Measurements from ENCODE around the gene CDC14B.
"Not testable (repeated sequence)": the region's sequence is repeated elsewhere in the genome, so short reads cannot be mapped to it uniquely, and the experiment has no call there.

CDC14B gene

DNA sequence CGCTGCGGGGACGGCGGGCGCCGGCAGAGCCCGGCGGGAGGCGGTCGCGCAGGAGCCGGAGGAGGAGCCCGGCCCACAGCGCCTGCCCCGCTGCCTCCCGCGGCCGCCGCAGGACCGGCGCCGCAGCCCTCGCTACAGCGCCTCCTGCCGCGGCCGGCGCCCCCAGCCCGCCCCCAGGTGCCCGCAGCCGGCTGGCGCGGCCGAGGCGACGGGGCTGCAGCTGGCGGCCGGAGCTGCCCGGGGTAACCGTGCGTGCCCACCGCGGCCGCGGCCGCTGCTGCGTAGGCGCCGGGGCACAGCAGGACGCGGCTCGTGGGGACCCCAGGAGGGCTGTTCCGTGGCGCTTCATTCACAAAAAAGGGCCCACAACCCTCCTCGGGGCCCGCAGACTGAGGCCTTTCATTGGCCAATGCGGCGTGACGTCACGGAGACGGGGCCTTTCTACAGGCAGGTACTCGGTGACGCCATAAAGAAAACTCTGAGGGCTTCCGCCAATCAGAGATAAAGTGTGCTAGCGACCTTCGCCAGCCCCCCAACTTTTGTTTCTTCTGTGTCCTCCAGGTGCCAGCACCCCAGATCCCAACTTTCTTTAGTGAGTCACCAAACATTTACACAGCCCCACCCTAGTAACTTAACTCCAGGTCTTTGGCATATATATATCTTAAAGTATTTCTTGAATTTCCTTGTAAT is at the start of gene CDC14B:
CDC14B (minus strand) TSS at position 353 of the 690 bp plus-strand sequence. CDS start 465 bp downstream, outside the sequence.
- peak; percentile 90 for DNase-seq (ENCODE audit: low spot score)

- DNase-seq (ENCODE audit: low spot score) = no peak
Measured at GRCh38 chr9:96668868-96669534, 49.4 kb upstream of the CDC14B start.

DNA sequence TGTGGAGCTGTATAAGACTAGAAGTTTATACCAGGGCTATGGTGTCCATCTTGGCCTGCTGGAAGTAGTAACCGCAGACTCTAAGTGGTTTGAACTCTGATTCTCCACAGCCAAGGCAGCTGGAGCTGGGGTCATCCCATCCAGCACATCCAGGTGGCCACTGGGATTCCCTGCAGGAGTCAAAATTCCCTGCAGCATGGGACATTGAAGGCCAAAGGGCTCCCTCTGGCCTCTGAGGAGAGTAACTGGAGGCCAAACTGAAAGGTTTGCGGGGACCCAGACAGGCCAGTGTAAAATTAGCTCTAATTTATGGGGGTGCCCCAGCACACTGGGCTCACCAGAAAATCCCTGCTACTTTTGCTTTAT is 47.7 kb upstream of the CDC14B start:
- no peak for DNase-seq (ENCODE audit: low spot score)

GRCh38 chr9:96666653-96667362 is 47.2 kb upstream of the CDC14B start:
- DNase-seq (ENCODE audit: low spot score) = peak; percentile 74

DNA sequence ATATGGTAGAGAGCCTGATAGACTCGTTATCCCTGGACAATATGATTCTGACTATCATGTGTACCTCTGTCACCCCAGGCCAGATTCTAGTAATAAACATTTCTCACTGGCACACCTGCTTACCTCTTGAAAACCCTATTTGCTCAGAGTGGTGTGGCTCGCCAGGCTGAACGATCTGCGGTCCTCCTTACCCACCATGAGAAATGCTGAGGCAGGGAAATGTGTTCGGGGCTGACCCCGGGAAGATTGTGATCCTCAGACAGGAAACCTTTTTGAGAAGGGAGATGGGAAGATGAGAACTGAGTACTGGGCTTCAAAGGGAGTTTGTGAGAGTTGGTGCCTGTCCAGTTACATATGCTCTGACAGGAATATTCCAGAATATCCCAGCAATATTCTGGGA is 46.1 kb upstream of the CDC14B start:
- no peak for DNase-seq (ENCODE audit: low spot score)

- DNase-seq (ENCODE audit: low spot score) = no peak
Measured at GRCh38 chr9:96663506-96664120, 44.0 kb upstream of the CDC14B start.

DNA sequence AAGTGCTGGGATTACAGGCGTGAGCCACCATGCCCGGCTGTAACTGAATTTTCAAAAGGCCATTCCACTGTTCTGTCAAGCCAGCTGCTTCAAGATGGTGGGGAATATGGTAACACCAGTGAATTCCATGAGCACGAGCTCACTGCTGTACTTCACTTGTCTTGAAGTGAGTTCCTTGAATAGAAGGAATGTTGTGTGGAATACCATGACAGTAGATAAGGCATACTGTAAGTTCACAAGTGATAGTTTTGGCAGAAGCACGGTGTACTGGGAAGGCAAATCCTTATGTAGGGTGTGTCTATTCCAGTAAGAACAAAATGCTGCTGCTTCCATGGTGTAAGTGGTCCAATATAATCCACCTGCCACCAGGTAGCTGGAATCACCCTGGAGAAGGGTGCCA is 42.1 kb upstream of the CDC14B start:
- no peak for DNase-seq (ENCODE audit: low spot score)

DNA sequence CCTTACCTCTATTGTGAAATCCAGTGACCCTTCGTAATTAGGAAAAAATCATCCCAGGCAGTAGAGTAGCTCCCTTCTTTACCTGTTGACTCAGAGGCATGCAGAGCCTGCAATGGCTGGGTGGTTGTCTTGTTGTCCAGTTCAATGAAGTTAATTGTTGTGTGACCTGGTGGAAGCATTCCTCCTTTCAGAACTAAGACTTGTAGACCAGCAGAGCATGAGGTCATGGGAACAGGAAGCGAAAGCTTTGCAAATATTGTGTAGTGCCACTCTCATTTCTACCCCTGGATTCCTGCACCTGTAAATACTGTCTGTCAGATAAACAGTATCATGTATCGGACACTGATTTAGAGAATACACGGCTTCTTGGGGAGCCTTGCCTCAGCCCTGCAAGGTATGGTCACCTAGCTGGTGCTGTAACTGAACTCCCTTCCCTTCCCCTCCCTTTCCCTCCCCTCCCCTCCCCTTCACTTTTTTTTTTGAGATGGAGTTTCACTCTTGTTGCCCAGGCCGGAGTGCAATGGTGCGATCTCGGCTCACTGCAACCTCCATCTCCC is 41.1 kb upstream of the CDC14B start:
- no peak for DNase-seq (ENCODE audit: low spot score)

- peak; percentile 85 for DNase-seq (ENCODE audit: low spot score)
Measured at GRCh38 chr9:96655198-96655851, 35.7 kb upstream of the CDC14B start, which contains the start of gene PRXL2C. PRXL2C (minus strand) TSS chr9:96655317; CDS start chr9:96655281, 36 bp downstream.

DNA sequence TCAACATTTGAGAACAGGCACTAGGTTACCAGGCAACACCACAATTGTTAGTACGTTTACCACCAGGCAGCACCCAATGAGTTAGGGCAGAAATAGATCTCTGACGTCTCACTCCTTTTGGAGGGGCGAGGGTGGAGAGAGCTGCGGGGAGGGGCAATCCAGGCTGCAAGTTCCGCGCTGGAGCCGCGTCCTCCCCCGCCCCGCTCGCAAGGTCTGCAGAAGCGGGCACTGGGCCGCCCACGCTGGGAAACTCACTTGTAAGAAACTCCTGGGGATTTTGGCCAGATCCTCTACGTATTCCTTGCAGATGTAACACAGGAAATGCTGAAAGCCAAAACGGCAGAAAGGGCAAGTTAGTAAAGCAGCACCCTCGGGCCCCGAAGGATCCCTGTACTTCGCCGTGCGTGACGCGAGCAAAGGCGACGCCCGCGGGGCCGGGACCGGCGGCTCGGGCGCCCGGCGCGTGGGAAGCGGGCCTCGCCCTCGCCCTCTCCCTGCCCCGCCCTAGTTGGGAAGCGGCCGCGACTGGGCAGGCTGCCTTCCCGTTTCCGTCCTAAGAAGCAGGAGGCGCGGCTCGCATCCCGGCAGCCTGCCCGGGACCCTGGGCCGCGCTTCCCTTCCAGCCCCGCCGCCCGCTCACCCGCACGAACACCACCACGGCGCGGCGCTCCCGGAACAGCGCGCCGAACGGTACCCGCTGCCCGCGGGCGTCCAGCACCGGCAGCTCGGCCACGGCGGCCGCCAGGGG is 35.0 kb upstream of the CDC14B start:
- DNase-seq (ENCODE audit: low spot score) = peak; percentile 90

GRCh38 chr9:96651626-96652025 is 32.0 kb upstream of the CDC14B start:
- no peak for DNase-seq (ENCODE audit: low spot score)

DNA sequence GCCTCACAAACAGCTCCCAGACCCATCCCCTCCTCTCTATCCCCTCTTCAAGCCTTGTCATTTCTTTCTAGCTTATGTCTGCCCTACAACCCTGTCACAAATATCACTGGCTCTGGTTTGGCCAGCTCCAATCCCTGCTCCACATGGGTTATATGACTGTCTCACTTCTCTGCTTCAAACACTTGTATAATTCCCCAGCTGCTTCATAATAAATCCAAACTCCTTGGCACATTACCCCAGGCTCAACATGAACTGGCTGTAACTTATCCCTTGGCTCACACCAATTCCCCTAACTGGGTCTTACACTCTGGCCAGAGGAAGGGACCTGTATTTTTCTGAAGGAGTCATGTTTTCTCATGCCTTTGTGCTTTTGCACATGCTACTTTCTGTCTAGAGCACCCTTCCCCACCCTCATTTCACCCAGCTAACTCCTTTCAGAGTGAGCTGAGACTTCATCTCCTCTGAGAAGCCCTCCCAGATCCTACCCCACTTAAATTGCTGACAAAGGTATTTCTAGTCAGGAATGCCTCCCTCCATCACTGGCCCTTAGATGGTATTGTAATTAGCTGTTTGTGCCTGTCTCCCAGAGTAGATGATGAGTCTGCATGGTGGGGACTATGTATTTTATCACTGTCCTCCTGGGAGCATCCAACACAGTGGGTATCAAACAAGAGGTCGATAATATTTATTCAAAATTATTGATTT is 30.1 kb upstream of the CDC14B start:
- no peak for DNase-seq (ENCODE audit: low spot score)

DNA sequence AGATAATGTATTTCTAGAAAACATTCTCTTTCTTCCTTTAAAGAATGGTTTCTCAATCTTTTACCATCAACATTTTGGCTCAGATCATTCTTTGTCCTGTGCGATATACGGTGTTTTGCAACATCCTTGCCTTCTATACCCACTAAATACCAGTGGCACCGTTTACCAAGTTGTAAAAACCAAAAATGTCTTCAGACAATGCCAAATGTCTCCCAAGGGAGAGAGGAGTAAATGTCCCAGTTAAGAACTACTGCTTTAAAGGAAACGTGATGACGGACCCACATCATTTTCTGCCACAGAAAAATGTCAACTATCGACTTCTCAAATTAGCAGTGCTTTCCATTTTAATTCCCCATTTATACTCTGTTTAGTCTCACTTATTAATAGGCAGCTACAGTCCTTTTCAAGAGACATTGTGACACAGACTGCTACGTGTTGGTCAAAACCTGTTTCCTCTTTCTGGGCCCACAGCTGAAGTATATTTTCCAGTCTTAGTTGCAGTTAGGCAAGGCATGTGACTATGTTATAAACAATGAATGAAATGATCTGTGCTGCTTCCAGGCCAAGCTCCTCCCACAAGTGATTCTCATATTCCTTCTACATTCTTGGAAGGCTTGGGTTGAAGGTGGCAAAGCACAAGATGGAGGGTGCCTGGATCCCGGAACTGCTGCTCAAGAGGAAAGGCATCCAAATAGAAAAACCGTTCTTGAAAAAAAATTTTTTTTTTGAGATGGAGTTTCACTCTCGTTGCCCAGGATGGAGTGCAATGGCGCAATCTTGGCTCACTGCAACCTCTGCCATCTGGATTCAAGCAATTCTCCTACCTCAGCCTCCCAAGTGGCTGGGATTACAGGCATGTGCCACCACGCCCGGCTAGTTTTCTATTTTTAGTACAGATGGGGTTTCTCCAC is 26.7 kb upstream of the CDC14B start:
- peak; percentile 77 for DNase-seq (ENCODE audit: low spot score)

- DNase-seq (ENCODE audit: low spot score) = no peak
Measured at GRCh38 chr9:96644137-96644536, 24.5 kb upstream of the CDC14B start.

- no peak for DNase-seq (ENCODE audit: low spot score)
Measured at GRCh38 chr9:96641514-96641913, 21.9 kb upstream of the CDC14B start.

DNA sequence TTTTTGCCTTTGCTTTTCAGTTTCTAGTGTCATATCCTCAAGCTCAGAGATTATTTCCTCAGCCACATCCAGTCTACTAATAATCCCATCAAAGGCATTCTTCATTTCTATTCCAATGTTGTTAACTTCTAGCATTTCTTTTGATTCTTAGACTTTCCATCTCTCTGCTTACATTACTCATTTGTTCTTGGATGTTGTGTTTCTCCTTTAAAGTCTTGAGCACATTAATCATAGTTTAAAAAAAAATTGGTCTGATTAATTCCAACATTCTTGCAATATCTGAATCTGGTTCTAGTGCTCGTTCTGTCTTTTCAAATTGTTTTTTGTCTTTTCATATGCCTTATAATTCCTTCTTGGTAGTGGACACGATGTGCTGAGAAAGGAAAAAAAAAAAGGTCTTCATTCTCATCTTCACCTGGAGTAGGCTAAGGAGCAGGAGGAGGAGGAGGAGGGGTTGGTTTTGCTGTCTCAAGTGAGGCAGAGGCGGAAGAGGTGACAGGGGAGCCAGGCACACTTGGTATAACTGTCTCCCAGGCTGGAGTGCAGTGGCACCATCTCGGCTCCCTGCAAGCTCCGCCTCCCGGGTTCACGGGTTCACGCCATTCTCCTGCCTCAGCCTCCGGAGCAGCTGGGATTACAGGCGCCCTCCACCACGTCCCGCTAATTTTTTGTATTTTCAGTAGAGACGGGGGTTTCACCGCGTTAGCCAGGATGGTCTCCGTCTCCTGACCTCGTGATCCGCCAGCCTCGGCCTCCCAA is 19.1 kb upstream of the CDC14B start:
- peak; percentile 12 for DNase-seq (ENCODE audit: low spot score)

- no peak for DNase-seq (ENCODE audit: low spot score)
Measured at GRCh38 chr9:96636368-96636767, 16.7 kb upstream of the CDC14B start.

DNA sequence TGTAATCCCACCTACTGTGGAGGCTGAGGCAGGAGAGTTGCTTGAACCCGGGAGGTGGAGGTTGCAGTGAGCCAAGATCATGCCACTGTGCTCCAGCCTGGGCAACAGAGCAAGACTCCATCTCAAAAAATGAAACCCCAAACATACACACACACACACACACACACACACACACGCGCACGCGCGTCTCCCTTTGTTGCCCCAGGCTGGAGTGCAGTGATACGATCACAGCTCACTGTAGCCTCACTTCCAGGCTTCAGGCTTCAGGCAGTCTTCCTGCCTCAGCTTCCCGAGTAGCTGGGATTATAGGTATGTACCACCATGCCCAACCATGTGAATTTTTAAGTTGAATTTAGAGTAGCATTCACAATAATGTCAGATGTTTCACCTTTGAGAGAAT is 13.9 kb upstream of the CDC14B start:
- not testable (repeated sequence) for DNase-seq (ENCODE audit: low spot score)

GRCh38 chr9:96626912-96627311 is 7.3 kb upstream of the CDC14B start:
- DNase-seq (ENCODE audit: low spot score) = no peak
